HepG2 (cell line): Measurements from ENCODE around the gene POLG2. TPM values are rescaled to one million over a fixed set of nuclear protein-coding genes. Genes with fewer than 3 reads are reported as not detected.
A peak's percentile ranks its signal among the peaks of the same experiment; 100 is the strongest.

ENCODE experiments used
- ATAC-seq: fragments of 200-7000 bp; cut with Tn5 transposase; 3 replicates; pipeline ENCODE4 v1.9.1; 2020; ENCODE audit warnings: mild to moderate bottlenecking, moderate library complexity
- BruUV-seq: library from RNA; stranded (reverse); fragments of 400-500 nt; replicated peaks from 2 replicates; lab custom pipeline; 2021; lab: Mats Ljungman, UMichigan
- CTCF ChIA-PET: fragments of 300-600 bp; formaldehyde crosslinking; extraction: SDS; loops from one replicate; lab custom pipeline; 2021; ENCODE audit warnings: low total read pairs, inconsistent platforms, low intra/inter-chr PET ratio; lab: Yijun Ruan, JAX
- POLR2A ChIA-PET: fragments of 350-600 bp; sonication (Branson Sonifier 250); formaldehyde crosslinking; loops from one replicate; lab custom pipeline; 2020; ENCODE audit warnings: antibody characterized with exemption, inconsistent platforms; lab: Yijun Ruan, JAX
- DNase-seq: peaks from one replicate; pipeline ENCODE4 v3.0.0-alpha.2; 2015; ENCODE audit warnings: low spot score
- FAIRE-seq: peaks from 3 replicates; lab custom pipeline; 2011; peaks lifted over from hg19 to GRCh38; lab: Jason Lieb, UNC
- H2AFZ ChIP-seq: one replicate; pipeline ENCODE4 v1.6.1; 2011; ENCODE audit warnings: low read length, inconsistent platforms
- H3K27ac ChIP-seq: fragments of 300-600 bp; 3 replicates; pipeline ENCODE4 v1.8.0; 2011; ENCODE audit warnings: mixed run types, mild to moderate bottlenecking, mixed read lengths, low read length, inconsistent platforms; ENCODE audit not compliant: insufficient read depth; ENCODE audit errors: extremely low read length
- H3K27me3 ChIP-seq, 2 experiments: fragments of 200-600 bp in 1 of 2; 2 replicates in 1 of 2; 3 replicates in 1 of 2; pipeline versions ENCODE4 v1.6.0 to v1.8.0; 2011; ENCODE audit warnings: low read length in 2 of 2, mild to moderate bottlenecking in 2 of 2, moderate library complexity in 2 of 2, inconsistent platforms in 1 of 2; ENCODE audit not compliant: insufficient read depth in 2 of 2, control insufficient read depth in 1 of 2
- H3K36me3 ChIP-seq, 2 experiments: fragments of 200-600 bp in 1 of 2; replicated peaks in 1 of 2; 2 replicates in 1 of 2; 3 replicates in 1 of 2; pipeline versions ENCODE4 v1.5.1 to v1.8.0; 2011; ENCODE audit warnings: low read length in 2 of 2, inconsistent platforms in 1 of 2; ENCODE audit not compliant: insufficient read depth in 2 of 2, control insufficient read depth in 1 of 2
- H3K4me1 ChIP-seq: 2 replicates; pipeline ENCODE4 v1.5.1; 2012; ENCODE audit warnings: low read length, inconsistent platforms; ENCODE audit not compliant: insufficient read depth
- H3K4me2 ChIP-seq: 2 replicates; pipeline ENCODE4 v1.6.0; 2011; ENCODE audit warnings: low read depth, low read length, inconsistent platforms
- H3K4me3 ChIP-seq, 3 experiments: fragments of 200-600 bp in 1 of 3; sonication (generic), shearing (Covaris generic) in 1 of 3; replicated peaks in 1 of 3; 2 replicates each; pipeline ENCODE4 v1.5.1; 2011 to 2016; ENCODE audit warnings: low read length in 3 of 3, inconsistent platforms in 2 of 3, low read depth in 2 of 3, mild to moderate bottlenecking in 2 of 3, control low read depth in 1 of 3, mixed read lengths in 1 of 3; ENCODE audit not compliant: insufficient read depth in 1 of 3
- H3K79me2 ChIP-seq: one replicate; pipeline ENCODE4 v1.6.1; 2011; ENCODE audit warnings: low read length, inconsistent platforms; ENCODE audit not compliant: insufficient read depth
- H3K9ac ChIP-seq: 2 replicates; pipeline ENCODE4 v1.6.0; 2011; ENCODE audit warnings: mild to moderate bottlenecking, low read depth, low read length, inconsistent platforms; ENCODE audit not compliant: insufficient read depth
- H3K9me3 ChIP-seq: 2 replicates; pipeline ENCODE4 v1.5.1; 2012; ENCODE audit warnings: mild to moderate bottlenecking, low read length
- H4K20me1 ChIP-seq: 2 replicates; pipeline ENCODE4 v1.6.0; 2011; ENCODE audit warnings: inconsistent platforms, mild to moderate bottlenecking, low read length, moderate library complexity; ENCODE audit not compliant: insufficient read depth
- AHR ChIP-seq: IDR thresholded peaks from 2 replicates; pipeline ENCODE4 v1.6.1; 2018; ENCODE audit warnings: missing genetic modification reagents, missing compliant biosample characterization
- CEBPB ChIP-seq: IDR thresholded peaks from 2 replicates; pipeline ENCODE4 v1.6.1; 2011; ENCODE audit warnings: low read depth, low read length, improper control_type of control experiment, borderline replicate concordance
- DR1 ChIP-seq: sonication (generic); formaldehyde crosslinking; IDR thresholded peaks from 2 replicates; pipeline ENCODE4 v1.8.0; 2021; ENCODE audit warnings: mild to moderate bottlenecking, missing genetic modification reagents, inconsistent platforms
- KLF9 ChIP-seq: IDR thresholded peaks from 2 replicates; pipeline ENCODE4 v1.6.1; 2016; ENCODE audit warnings: low read depth
- MIER2 ChIP-seq: IDR thresholded peaks from 2 replicates; pipeline ENCODE4 v1.6.1; 2016; ENCODE audit warnings: missing biosample characterization, missing genetic modification reagents
- POLR2G ChIP-seq: fragments of 200-400 bp; formaldehyde crosslinking; IDR thresholded peaks from 2 replicates; pipeline ENCODE4 v1.6.1; 2018; ENCODE audit warnings: mild to moderate bottlenecking, low read depth, low read length, moderate library complexity
- SKIL ChIP-seq: sonication (generic); formaldehyde crosslinking; IDR thresholded peaks from 2 replicates; pipeline ENCODE4 v1.8.0; 2022; ENCODE audit warnings: missing genetic modification reagents, mild to moderate bottlenecking, moderate library complexity, borderline replicate concordance
- STAG1 ChIP-seq: sonication (generic); formaldehyde crosslinking; IDR thresholded peaks from 2 replicates; pipeline ENCODE4 v1.4.0; 2020; ENCODE audit warnings: missing genetic modification reagents
- ZNF121 ChIP-seq: sonication (generic); formaldehyde crosslinking; IDR thresholded peaks from 2 replicates; pipeline ENCODE4 v1.5.0; 2020; ENCODE audit warnings: mild to moderate bottlenecking, missing genetic modification reagents
- ZNF414 ChIP-seq: sonication (generic); formaldehyde crosslinking; IDR thresholded peaks from 2 replicates; pipeline ENCODE4 v1.5.0; 2020; ENCODE audit warnings: missing genetic modification reagents
- ZNF512B ChIP-seq: sonication (generic); formaldehyde crosslinking; IDR thresholded peaks from 2 replicates; pipeline ENCODE4 v1.5.1; 2020; ENCODE audit warnings: missing genetic modification reagents, mild to moderate bottlenecking, borderline replicate concordance
- ZNF614 ChIP-seq: IDR thresholded peaks from 2 replicates; pipeline ENCODE4 v1.6.1; 2018; ENCODE audit warnings: missing biosample characterization, missing genetic modification reagents, inconsistent platforms, borderline replicate concordance
- ZNF629 ChIP-seq: sonication (generic); formaldehyde crosslinking; conservative IDR thresholded peaks from 2 replicates; pipeline ENCODE4 v1.5.0; 2020; ENCODE audit warnings: missing genetic modification reagents
- ZNF644 ChIP-seq: IDR thresholded peaks from 2 replicates; pipeline ENCODE4 v1.6.1; 2016; ENCODE audit warnings: low read depth
- ZNF674 ChIP-seq: sonication (generic); formaldehyde crosslinking; IDR thresholded peaks from 2 replicates; pipeline ENCODE4 v1.5.0; 2020; ENCODE audit warnings: low read depth, mild to moderate bottlenecking, missing genetic modification reagents
- WGBS: methylation state at CpG from one replicate; pipeline ENCODE4 v1.1.6; 2017; ENCODE audit warnings: low lambda C conversion rate; 5-methylcytosine and 5-hydroxymethylcytosine counted together
- in situ Hi-C: cut with HindIII; loops from 2 replicates; pipeline ENCODE4 v1.10.0; 2017; ENCODE audit warnings: low pct_unique_long_range_greater_than_20kb; ENCODE audit not compliant: extremely low pct_ligation_motif_present
- intact Hi-C: fragments of 100-400 bp; cut with micrococcal nuclease; formaldehyde crosslinking; loops from one replicate; pipeline ENCODE4 v1.10.0; 2022; ENCODE audit not compliant: unreplicated experiment
- polyA plus RNA-seq, 8 experiments: library from polyadenylated mRNA; depleted of rRNA in 3 of 8; stranded (reverse) in 7 of 8; unstranded in 1 of 8; fragments of >200 nt; fragmentation: Illumina TruSeq in 4 of 8; extraction: Trizol in 4 of 8; gene quantifications; 2 replicates each; pipeline versions ENCODE4 v1.2.1 to v1.2.3, GENCODE V29; 2011 to 2016; ENCODE audit warnings: low read depth in 4 of 8, missing spikeins in 1 of 8, mixed read lengths in 1 of 8; ENCODE audit not compliant: insufficient read depth in 1 of 8
- total RNA-seq, 5 experiments: library from RNA; depleted of rRNA; stranded (reverse); fragments of >200 nt; fragmentation: Illumina TruSeq; extraction: Trizol; gene quantifications; 2 replicates each; pipeline ENCODE4 v1.2.3, GENCODE V29; 2016; ENCODE audit warnings: low read depth in 1 of 5

Gene POLG2
- total and polyA plus RNA-seq, 2 of the 13 experiments (the other 11 are each of a cell fraction or from before 2014, with no cell fraction given) = 21.1 to 25.5 TPM

DNA sequence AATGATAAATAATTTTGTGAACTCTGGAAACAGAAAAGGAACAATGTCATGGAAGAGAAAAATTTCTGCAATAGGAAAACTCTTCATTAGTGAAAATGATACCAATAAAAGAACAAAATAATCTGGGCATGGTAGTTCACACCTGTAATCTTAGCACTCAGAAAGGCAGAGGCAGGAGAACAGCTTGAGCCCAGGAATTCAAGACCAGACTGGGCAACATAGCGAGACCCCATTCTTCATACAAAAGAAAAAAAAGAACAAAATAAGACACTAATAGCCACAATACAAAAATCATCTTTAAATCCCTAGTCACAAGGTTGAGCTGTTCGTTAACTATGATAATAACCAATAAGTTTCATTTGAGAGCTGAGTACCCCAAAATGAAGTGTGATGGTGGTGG, 8.6 kb downstream of the POLG2 start:
- ChIA-PET POLR2A (no interaction called here), CTCF (interaction anchor here (4.8 kb wide), 1 partner anchor 69 kb away, joined by 57 read pairs; no protein-coding TSS in a partner anchor)
- Histone ChIP-seq H3K27ac (no peak overlapping the region), H4K20me1 (no peaks in the 10 kb centered on the region; the same call in 1 of the 2 replicates), H3K9ac (no peak overlapping the region), H3K4me3 (no peak overlapping the region), H3K27me3 (no peaks in the 10 kb centered on the region), H3K79me2 (peaks cover 6% of the 10 kb centered on the region), H2AFZ (no peak overlapping the region), H3K9me3 (no peaks in the 10 kb centered on the region), H3K36me3 (peaks cover 13 to 55% of the 10 kb centered on the region in 2 experiments), H3K4me2 (no peak overlapping the region), H3K4me1 (0 out of 2 replicates have a peak, but pooled peaks cover 5% of the 10 kb centered on the region)
- no TSS peak for BruUV-seq
- ATAC-seq = no peak
- in situ Hi-C loops (no loop called here), intact Hi-C loops (no loop called here)
- no peak for DNase-seq
- TF ChIP-seq ZNF614 (no peak), ZNF121 (peak; percentile 69)
- WGBS = 95% methylated on average over 2 of the region's 2 CpGs
- FAIRE-seq = no peak

DNA sequence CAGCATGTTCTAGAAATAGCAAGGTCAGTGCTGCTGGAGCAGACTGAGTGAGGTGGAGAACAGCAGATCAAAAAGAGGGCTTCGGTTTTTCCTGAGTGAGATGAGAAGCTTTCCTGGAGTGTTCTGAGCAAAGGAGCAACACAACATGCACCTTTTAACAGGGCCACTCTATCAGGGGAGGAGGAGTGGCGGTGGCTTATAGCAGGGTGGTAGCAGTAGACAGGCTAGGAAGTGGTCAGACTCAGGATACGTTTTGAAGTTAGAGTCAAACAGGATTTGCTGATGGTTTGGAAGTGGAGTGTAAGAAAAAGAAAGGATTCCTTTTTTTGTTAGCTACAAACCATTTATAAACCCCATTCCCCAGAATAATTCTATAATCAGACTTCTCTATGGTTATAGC, 12.5 kb downstream of the POLG2 start:
- TF ChIP-seq CEBPB (no peak), ZNF674 (CRISPR knock-in tag) (no peak), MIER2 (CRISPR knock-in tag) (no peak), STAG1 (CRISPR knock-in tag) (no peak), KLF9 (no peak), POLR2G (no peak), ZNF414 (CRISPR knock-in tag) (no peak), ZNF512B (CRISPR knock-in tag) (no peak), DR1 (CRISPR knock-in tag) (no peak), ZNF644 (CRISPR knock-in tag) (no peak), AHR (CRISPR knock-in tag) (no peak), ZNF629 (CRISPR knock-in tag) (no peak), SKIL (no peak)
- TF ChIP-seq, all 625 proteins: peak for 0
- Histone ChIP-seq H3K4me1 (no peaks in the 10 kb centered on the region), H3K27ac (no peak overlapping the region), H3K27me3 (no peaks in the 10 kb centered on the region), H2AFZ (no peak overlapping the region), H3K4me3 (no peak overlapping the region), H4K20me1 (no peaks in the 10 kb centered on the region), H3K9ac (no peak overlapping the region), H3K79me2 (no peaks in the 10 kb centered on the region), H3K36me3 (peaks cover 13 to 53% of the 10 kb centered on the region in 2 experiments), H3K9me3 (no peaks in the 10 kb centered on the region), H3K4me2 (no peak overlapping the region)
- in situ Hi-C loops (no loop called here), intact Hi-C loops (no loop called here)
- BruUV-seq = no TSS peak
- WGBS = 98% methylated on average over 3 of the region's 3 CpGs
- CTCF ChIA-PET = no interaction called here
- DNase-seq = no peak
- no peak for FAIRE-seq
- ATAC-seq = no peak
- POLR2A ChIA-PET = interaction anchor here (0.8 to 1.2 kb wide), 2 partner anchors 13 to 21 kb away, joined by 3 read pairs; partner anchors contain the start of gene POLG2
